ENCODE measurements around the gene PIAS4.

Gene PIAS4

GRCh38 chr19:4060621-4061177 is 53.2 kb downstream of the PIAS4 start:
- DNase-seq, result no peak

DNA sequence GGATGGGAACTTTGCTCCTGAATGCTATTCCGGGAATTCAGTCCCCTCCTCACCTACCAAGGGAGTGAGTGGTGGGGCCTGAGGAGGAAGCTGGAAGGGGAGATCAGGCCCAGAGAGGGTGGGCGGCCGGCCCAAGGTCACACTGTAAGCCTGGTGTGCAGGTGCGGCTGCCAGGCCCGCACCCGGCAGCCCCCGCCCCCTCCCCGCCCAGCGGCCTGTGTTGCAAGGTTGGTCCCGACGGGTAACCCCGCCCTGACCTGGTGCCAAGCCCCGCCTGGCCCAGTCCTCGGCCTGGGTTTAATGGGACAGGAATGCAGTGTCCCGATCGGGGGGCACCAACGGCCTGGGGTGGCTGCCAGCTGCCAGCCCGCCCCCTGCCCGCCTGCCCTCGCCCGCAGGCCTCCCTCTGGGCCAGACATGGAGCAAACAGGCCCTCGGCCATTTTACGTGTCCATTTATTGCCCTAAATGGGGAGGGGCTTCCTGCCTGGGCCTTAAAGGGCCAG is 53.7 kb downstream of the PIAS4 start:
- DNase-seq, result no peak

GRCh38 chr19:4061683-4062418 is 54.3 kb downstream of the PIAS4 start:
- no peak for DNase-seq

DNA sequence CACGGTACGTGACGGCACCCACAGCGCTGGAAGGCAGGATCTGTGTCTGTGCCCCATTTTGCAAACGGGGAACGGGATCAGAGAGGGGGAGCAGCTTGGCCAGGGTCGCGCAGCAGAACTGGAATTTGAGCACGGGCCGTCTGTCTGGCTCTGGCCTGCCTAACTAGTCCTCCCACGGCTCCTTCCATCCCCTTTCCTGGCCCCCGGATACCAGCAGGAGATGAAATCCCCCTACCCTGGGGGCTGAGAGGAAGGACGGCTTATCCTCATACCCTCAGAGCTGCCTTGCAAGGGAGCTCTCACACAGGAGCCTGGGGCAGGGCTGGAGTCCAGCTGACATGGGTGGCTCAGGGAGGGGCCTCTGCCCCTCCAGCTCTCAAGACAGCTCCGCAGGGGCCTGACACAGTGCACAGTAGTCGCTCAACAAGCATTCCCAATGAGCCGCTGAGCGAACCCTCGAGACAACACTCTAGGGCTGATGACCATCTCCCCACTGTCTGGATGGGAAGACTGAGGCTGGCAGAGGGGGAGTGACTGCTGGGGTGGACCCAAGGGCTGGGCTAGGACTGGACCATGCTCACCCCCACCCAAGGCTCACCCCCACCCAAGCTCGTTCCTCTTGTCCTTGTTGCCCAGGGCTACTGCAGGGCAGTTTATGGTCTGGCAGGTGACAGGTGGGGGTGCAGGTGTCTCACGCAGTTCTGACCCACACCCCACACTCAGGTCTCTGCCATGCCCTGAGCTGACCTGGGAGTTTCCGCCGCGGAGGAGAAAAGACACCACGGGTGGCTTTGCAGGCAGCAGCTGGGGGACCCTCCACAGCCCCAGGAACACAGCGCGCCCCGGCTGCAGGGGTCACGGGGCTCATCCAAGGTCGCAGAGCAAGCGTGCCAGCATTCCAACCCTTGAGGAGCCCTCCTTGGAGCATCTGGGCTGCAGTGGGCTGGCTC is 55.2 kb downstream of the PIAS4 start:
- no peak for DNase-seq

DNA sequence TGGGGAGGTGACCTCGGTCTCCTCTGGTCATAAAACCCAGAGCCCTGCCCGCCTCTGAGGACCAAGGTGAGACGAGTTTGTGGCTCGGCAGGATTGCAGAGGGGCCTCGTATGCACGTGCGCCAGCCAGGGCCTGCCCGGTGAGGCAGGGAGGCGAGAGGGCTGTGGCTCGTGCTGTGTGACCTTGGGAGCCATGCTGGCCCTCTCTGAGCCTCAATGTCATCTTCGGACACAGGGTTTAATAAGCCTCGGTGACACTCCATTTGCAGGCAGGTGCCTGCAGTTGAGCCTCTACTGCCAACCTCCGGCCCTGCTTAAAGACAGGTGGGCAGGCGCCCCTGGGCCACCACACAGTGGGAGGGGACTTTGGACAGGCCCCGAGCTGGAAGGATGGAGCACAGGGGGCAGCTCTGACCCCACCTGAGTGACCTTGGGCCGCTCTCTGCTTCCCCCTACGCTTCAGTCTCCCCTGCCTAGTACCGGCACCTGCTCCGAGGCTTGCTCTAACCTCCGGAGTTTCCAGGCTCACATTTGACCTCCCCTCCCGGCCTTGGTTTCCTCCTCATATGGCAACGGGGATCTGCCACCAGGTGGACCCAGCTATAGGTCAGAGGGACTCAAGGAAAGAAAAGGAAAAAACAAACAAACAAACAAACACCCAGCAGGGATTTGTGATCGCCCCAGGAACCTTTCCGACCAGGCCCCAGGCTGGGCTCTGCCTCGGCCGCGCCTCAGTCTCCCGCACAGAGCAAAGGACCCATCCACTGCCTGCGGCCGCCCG is 56.0 kb downstream of the PIAS4 start:
- DNase-seq, result no peak

GRCh38 chr19:4064149-4064495 is 56.6 kb downstream of the PIAS4 start:
- no peak for DNase-seq

GRCh38 chr19:4064496-4065260 is 57.1 kb downstream of the PIAS4 start:
- peak; percentile 15 for DNase-seq

GRCh38 chr19:4065430-4066175 is 58.1 kb downstream of the PIAS4 start:
- peak; percentile 94 for DNase-seq

GRCh38 chr19:4066176-4066606 is 58.7 kb downstream of the PIAS4 start:
- DNase-seq, result no peak

- peak; percentile 71 for DNase-seq
Observed at GRCh38 chr19:4066682-4067395, 59.3 kb downstream of the PIAS4 start, which contains the start of gene ZBTB7A. Gene ZBTB7A (minus strand): TSS chr19:4066899. CDS start chr19:4055232, 11,667 bp downstream.

DNA sequence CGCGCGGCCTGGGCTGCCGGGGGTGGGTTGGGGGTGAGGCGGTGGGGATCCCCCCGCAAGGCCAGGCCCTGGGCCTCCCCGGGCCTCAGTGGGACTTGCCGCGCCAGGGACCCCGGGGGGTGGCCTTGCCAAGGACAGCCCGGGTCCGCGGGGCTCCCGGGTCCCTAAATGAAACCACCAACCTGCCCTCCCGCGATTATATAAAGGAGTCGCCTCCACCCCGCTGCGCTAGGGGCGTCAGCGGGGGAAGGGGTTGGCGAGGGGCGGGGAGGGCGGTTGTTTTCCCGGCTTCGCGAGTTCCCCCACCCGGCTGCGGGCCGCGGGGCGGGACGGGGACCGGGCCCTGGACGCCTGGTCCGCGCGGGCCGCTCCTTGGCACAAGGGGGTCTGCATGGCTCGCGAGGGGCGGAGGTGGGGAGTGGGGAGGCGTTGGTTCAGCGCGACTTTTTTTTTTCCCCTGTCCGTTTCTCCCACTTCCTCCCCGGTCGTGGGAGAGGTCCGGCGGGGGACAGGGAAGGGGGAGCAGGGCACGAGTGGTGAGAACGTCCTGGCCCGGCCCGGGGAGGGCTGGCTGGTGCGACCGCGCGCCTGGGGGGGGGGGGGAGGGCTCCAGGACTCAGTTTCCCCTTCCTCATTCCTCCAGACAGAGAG is 60.0 kb downstream of the PIAS4 start:
- no peak for DNase-seq

GRCh38 chr19:4068047-4068966 is 60.8 kb downstream of the PIAS4 start:
- no peak for DNase-seq

- no peak for DNase-seq
Observed at GRCh38 chr19:4069331-4069959, 61.9 kb downstream of the PIAS4 start.

DNA sequence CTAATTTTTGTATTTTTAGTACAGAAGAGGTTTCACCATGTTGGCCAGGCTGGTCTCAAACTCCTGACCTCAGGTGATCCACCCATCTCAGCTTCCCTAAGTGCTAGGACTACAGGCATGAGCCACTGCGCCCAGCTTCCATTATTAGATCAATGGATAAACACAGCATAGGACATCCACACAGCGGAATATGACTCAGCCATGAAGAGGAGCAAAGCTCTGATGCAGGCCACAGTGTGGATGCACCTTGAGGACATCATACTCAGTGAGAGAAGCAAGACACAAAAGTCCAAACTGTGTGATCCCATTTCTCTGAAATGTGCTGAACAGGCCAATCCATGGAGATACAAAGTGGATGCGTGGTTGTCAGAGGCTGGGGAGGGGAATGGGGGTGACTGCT is 64.1 kb downstream of the PIAS4 start:
- no peak for DNase-seq

GRCh38 chr19:4075373-4075772 is 67.8 kb downstream of the PIAS4 start:
- no peak for DNase-seq

DNA sequence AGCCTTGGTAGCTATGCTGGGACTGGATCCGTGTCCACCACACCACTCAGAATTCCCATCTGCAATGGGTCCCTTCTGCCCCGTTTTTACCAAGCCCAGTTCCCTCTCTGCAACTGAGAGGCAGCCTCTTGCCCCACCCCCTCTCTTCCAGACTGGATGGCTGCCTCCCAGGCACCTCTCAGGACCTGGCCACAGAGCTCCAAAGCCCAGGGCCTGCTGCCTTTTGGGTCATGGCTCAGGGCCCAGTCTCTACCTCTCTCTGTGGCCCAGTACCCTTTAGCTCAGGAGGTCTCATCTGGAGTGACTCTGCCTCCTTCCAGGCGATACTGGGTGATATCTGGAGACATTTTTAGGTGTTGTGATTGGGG is 69.5 kb downstream of the PIAS4 start:
- no peak for DNase-seq

GRCh38 chr19:4077800-4078684 is 70.5 kb downstream of the PIAS4 start:
- no peak for DNase-seq
